Measurements from ENCODE around the gene TSPAN4. TPM values are rescaled to one million over a fixed set of nuclear protein-coding genes. Genes with fewer than 3 reads are reported as not detected.
A peak's percentile ranks its signal among the peaks of the same experiment; 100 is the strongest.

The TSPAN4 gene
- total and polyA plus RNA-seq, 2 of the 13 experiments (the other 11 are each of a cell fraction or from before 2014, with no cell fraction given) = 31.7 to 68.3 TPM

DNA sequence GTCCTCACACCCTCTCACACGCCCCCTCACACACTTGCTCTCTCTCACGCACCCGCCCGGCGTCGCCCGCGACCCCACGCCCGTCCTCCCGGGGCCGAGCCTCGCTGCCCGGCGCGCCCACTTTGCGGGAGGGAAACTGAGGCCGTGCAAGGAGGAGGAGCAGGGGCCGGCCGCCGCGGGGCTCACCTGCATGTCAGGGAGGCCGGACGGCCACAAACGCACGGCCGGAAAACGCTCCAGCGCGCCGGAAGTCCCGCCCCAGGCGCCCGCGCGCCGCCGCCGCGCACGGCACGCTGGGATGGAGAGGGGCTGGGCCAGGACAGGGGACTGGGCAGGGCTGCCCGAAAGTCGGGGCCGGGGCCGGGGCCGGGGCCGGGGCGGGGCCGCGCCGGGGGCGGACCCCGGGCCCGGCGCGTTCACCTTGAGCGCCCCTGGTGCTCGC is 68.0 kb downstream of the TSPAN4 start, which contains the start of gene CHID1 (continued):
- no peak for TF ChIP-seq NAIF1 (CRISPR knock-in tag; IDR thresholded peaks at IDR 0.05; ENCODE audit: borderline replicate concordance)
- TF ChIP-seq TRIM24 (CRISPR knock-in tag; IDR thresholded peaks at IDR 0.05) = no peak
- TF ChIP-seq HNRNPLL (IDR thresholded peaks at IDR 0.05; ENCODE audit: low read depth, low read length, poor library complexity, severe bottlenecking) = no peak
- TF ChIP-seq ZFP1 (CRISPR knock-in tag; IDR thresholded peaks at IDR 0.05) = no peak
- no peak for TF ChIP-seq TFAP4 (IDR thresholded peaks at IDR 0.05; ENCODE audit: borderline replicate concordance, low read depth)
- TF ChIP-seq ZNF124 (CRISPR knock-in tag; IDR thresholded peaks at IDR 0.05) = 0 out of 2 replicates have a peak, but pooled peaks have one; percentile 12
- no peak for TF ChIP-seq CREM (IDR thresholded peaks at IDR 0.05)
- no peak for TF ChIP-seq CREM (CRISPR knock-in tag; IDR thresholded peaks at IDR 0.05)
- TF ChIP-seq SIX1 (CRISPR knock-in tag; IDR thresholded peaks at IDR 0.05; ENCODE audit: borderline replicate concordance) = no peak
- peak; percentile 54; the same call in 1 of the 2 replicates for TF ChIP-seq ZNF746 (CRISPR knock-in tag; IDR thresholded peaks at IDR 0.05)
- TF ChIP-seq EP300 (IDR thresholded peaks at IDR 0.05; ENCODE audit: low read depth in 2 of 2, low read length in 2 of 2) = peak in 1 of 2 experiments; percentile 20; a peak in 1 of 4 replicates
- no peak for TF ChIP-seq EP300 (CRISPR knock-in tag; IDR thresholded peaks at IDR 0.05; ENCODE audit: borderline replicate concordance)
- no peak for TF ChIP-seq BRCA1 (CRISPR knock-in tag; IDR thresholded peaks at IDR 0.05)
- TF ChIP-seq ZSCAN31 (CRISPR knock-in tag; IDR thresholded peaks at IDR 0.05; ENCODE audit: low read depth) = no peak; the same call in 1 of the 2 replicates
- TF ChIP-seq ZNF44 (CRISPR knock-in tag; IDR thresholded peaks at IDR 0.05) = no peak
- TF ChIP-seq ZNF709 (CRISPR knock-in tag; IDR thresholded peaks at IDR 0.05) = no peak
- TF ChIP-seq TCF7 (IDR thresholded peaks at IDR 0.05; ENCODE audit: low read depth) = no peak
- no peak for TF ChIP-seq ZNF589 (CRISPR knock-in tag; conservative IDR thresholded peaks at IDR 0.05)
- TF ChIP-seq, protein P1, sequence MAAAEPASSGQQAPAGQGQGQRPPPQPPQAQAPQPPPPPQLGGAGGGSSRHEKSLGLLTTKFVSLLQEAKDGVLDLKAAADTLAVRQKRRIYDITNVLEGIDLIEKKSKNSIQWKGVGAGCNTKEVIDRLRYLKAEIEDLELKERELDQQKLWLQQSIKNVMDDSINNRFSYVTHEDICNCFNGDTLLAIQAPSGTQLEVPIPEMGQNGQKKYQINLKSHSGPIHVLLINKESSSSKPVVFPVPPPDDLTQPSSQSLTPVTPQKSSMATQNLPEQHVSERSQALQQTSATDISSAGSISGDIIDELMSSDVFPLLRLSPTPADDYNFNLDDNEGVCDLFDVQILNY (CRISPR knock-in tag; conservative IDR thresholded peaks at IDR 0.05) = no peak
- no peak for TF ChIP-seq IKZF1 (IDR thresholded peaks at IDR 0.05)
- TF ChIP-seq TMF1 (CRISPR knock-in tag; IDR thresholded peaks at IDR 0.05; ENCODE audit: low read depth) = no peak
- no peak for TF ChIP-seq NFATC3 (CRISPR knock-in tag; IDR thresholded peaks at IDR 0.05)
- TF ChIP-seq JUN (CRISPR knock-in tag; IDR thresholded peaks at IDR 0.05) = no peak
- no peak for TF ChIP-seq NFE2L2 (IDR thresholded peaks at IDR 0.05; ENCODE audit: low read length)
- no peak for TF ChIP-seq FOXP4 (CRISPR knock-in tag; IDR thresholded peaks at IDR 0.05)
- TF ChIP-seq ZNF556 (CRISPR knock-in tag; IDR thresholded peaks at IDR 0.05; ENCODE audit: borderline replicate concordance) = no peak
- peak; percentile 82 for TF ChIP-seq MAX (IDR thresholded peaks at IDR 0.05)
- no peak for TF ChIP-seq ZNF598 (CRISPR knock-in tag; IDR thresholded peaks at IDR 0.05; ENCODE audit: borderline replicate concordance)
- no peak for TF ChIP-seq PITX1 (CRISPR knock-in tag; IDR thresholded peaks at IDR 0.05)
- peak; percentile 75 for TF ChIP-seq RBFOX2 (IDR thresholded peaks at IDR 0.05; ENCODE audit: low read depth, low read length)
- TF ChIP-seq ZNF563 (CRISPR knock-in tag; IDR thresholded peaks at IDR 0.05) = peak; percentile 57; the same call in 1 of the 2 replicates
- TF ChIP-seq ZBTB3 (CRISPR knock-in tag; IDR thresholded peaks at IDR 0.05; ENCODE audit: borderline replicate concordance, low read depth) = no peak
